ENCODE results near the gene SHC2.

DNA sequence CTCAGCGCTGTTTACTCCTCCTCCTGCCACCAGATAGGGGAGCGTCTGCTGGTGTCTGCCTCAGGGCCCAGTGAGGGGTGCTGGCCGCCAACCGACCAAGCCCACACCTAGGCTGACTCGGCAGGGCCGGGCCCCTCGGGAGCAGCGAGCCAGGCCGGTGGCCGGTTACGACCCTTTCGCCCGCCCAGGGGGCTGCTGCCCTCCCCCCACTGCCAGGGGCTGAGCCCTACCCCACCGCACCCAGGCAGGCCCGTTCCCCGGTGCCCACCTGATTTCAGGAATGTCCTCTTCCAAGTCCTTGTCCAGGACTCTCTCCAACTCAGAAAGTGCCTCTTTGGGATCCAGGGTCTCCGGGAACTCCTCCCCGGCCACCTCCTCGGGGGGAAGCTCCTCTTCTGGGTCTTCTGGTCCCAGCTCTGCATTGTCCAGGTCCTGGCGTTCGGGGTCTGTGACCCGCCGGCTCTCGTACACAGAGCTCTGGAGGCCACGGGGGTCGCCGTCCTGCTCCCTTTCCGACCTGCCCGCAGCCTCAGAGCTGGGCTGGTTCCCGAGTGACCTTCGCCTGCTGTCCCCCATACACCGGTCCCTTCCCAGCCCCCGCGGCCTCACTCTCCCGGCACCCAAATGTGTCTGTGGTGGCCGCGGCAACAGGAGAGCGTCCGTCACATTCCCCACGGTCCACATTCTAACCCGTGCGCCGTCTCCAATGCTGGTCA, 85.3 kb downstream of the SHC2 start:
- TF ChIP-seq, protein P1, sequence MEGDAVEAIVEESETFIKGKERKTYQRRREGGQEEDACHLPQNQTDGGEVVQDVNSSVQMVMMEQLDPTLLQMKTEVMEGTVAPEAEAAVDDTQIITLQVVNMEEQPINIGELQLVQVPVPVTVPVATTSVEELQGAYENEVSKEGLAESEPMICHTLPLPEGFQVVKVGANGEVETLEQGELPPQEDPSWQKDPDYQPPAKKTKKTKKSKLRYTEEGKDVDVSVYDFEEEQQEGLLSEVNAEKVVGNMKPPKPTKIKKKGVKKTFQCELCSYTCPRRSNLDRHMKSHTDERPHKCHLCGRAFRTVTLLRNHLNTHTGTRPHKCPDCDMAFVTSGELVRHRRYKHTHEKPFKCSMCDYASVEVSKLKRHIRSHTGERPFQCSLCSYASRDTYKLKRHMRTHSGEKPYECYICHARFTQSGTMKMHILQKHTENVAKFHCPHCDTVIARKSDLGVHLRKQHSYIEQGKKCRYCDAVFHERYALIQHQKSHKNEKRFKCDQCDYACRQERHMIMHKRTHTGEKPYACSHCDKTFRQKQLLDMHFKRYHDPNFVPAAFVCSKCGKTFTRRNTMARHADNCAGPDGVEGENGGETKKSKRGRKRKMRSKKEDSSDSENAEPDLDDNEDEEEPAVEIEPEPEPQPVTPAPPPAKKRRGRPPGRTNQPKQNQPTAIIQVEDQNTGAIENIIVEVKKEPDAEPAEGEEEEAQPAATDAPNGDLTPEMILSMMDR (conservative IDR thresholded peaks at IDR 0.05; ENCODE audit: low read depth, low read length) = no peak
- no peak for TF ChIP-seq EZH2 (IDR thresholded peaks at IDR 0.05; ENCODE audit: low read length, unreplicated experiment)

Data from PC-3 (cell line).